Stimulated activated CD4-positive, alpha-beta T cell treated with anti-CD3 and anti-CD28 coated beads, Interleukin-15, amount 100 ng/mL, for 24 hours (primary cell): ENCODE data around the gene ATP11A.
A peak's percentile ranks its signal among the peaks of the same experiment; 100 is the strongest.

Source experiments
- DNase-seq: peaks from one replicate; pipeline ENCODE4 v3.0.0-alpha.2; 2020

Gene ATP11A

GRCh38 chr13:112744168-112745021 lies 54.6 kb downstream of the ATP11A start:
- DNase-seq, result no peak

GRCh38 chr13:112746044-112746443 lies 56.2 kb downstream of the ATP11A start:
- DNase-seq, result no peak

- DNase-seq, result no peak
These were observed 57.4 kb downstream of the ATP11A start for GRCh38 chr13:112747256-112747655.

GRCh38 chr13:112748947-112749735 lies 59.3 kb downstream of the ATP11A start:
- DNase-seq, result no peak

GRCh38 chr13:112750570-112750969 lies 60.7 kb downstream of the ATP11A start:
- no peak for DNase-seq

- no peak for DNase-seq
These were observed 61.8 kb downstream of the ATP11A start for GRCh38 chr13:112751617-112752016.

GRCh38 chr13:112752211-112752610 lies 62.4 kb downstream of the ATP11A start:
- no peak for DNase-seq

- peak; percentile 42 for DNase-seq
These were observed 63.1 kb downstream of the ATP11A start for GRCh38 chr13:112752711-112753541.

GRCh38 chr13:112753833-112754232 lies 64.0 kb downstream of the ATP11A start:
- no peak for DNase-seq

- no peak for DNase-seq
These were observed 64.6 kb downstream of the ATP11A start for GRCh38 chr13:112754281-112755025.

GRCh38 chr13:112755331-112755730 lies 65.5 kb downstream of the ATP11A start:
- DNase-seq, result no peak

- no peak for DNase-seq
These were observed 66.2 kb downstream of the ATP11A start for GRCh38 chr13:112756081-112756480.

GRCh38 chr13:112756511-112756966 lies 66.7 kb downstream of the ATP11A start:
- DNase-seq, result no peak

- no peak for DNase-seq
These were observed 67.3 kb downstream of the ATP11A start for GRCh38 chr13:112756967-112757758.

- no peak for DNase-seq
These were observed 67.9 kb downstream of the ATP11A start for GRCh38 chr13:112757759-112758086.

- DNase-seq, result no peak
These were observed 69.2 kb downstream of the ATP11A start for GRCh38 chr13:112759053-112759452.

- DNase-seq, result no peak
These were observed 70.0 kb downstream of the ATP11A start for GRCh38 chr13:112759827-112760226.

GRCh38 chr13:112760435-112760834 lies 70.6 kb downstream of the ATP11A start:
- no peak for DNase-seq

- no peak for DNase-seq
These were observed 71.1 kb downstream of the ATP11A start for GRCh38 chr13:112760931-112761330.

GRCh38 chr13:112761701-112762689 lies 72.2 kb downstream of the ATP11A start:
- DNase-seq, result no peak
